Stomach (tissue), 9 donors: ENCODE results near the gene GABRB1. TPM values are rescaled to one million over a fixed set of nuclear protein-coding genes. Genes with fewer than 3 reads are reported as not detected.

Experiments
- DNase-seq, 2 donors: peaks; one replicate each; pipeline versions ENCODE4 v3.0.0 to v3.0.0-alpha.2; 2013 to 2019
- H3K27ac ChIP-seq, 5 donors: fragments of 200-600 bp in 4 of 5; sonication (generic) in 4 of 5; one replicate each; pipeline ENCODE4 v1.5.1; 2013 to 2019; ENCODE audit warnings: mild to moderate bottlenecking in 1 of 5, moderate library complexity in 1 of 5
- H3K27me3 ChIP-seq, 3 donors: fragments of 200-600 bp; sonication (generic); one replicate each; pipeline ENCODE4 v1.5.1; 2017 to 2019; ENCODE audit warnings: mixed run types in 1 of 3
- H3K36me3 ChIP-seq, 4 donors: fragments of 200-600 bp; sonication (generic); 1 replicate in 3 of 4; 2 replicates in 1 of 4; pipeline ENCODE4 v1.5.1; 2016 to 2019
- H3K4me1 ChIP-seq, 4 donors: fragments of 200-600 bp; sonication (generic); one replicate each; pipeline ENCODE4 v1.5.1; 2016 to 2019
- H3K4me3 ChIP-seq, 4 donors: fragments of 200-600 bp; sonication (generic) in 3 of 4; one replicate each; pipeline ENCODE4 v1.5.1; 2016 to 2019; ENCODE audit warnings: mild to moderate bottlenecking in 1 of 4
- H3K9me3 ChIP-seq, 4 donors: fragments of 200-600 bp; sonication (generic); one replicate each; pipeline ENCODE4 v1.5.1; 2016 to 2019
- CTCF ChIP-seq, 7 experiments: fragments of 450-650 bp in 4 of 7; fragments of 200-600 bp in 3 of 7; sonication (generic) in 3 of 7; IDR thresholded peaks; one replicate each; pipeline ENCODE4 v1.5.1; 2016 to 2019; ENCODE audit warnings: antibody characterized with exemption in 7 of 7, control low read depth in 2 of 7, mild to moderate bottlenecking in 1 of 7
- EP300 ChIP-seq: sonication (generic); formaldehyde crosslinking; IDR thresholded peaks from one replicate; pipeline ENCODE4 v1.6.1; 2017; ENCODE audit warnings: antibody characterized with exemption
- POLR2A ChIP-seq, 4 donors: fragments of 450-650 bp; IDR thresholded peaks; one replicate each; pipeline ENCODE4 v1.6.1; 2016; ENCODE audit warnings: antibody characterized with exemption in 4 of 4, control low read depth in 2 of 4, mild to moderate bottlenecking in 1 of 4, moderate library complexity in 1 of 4
- POLR2AphosphoS5 ChIP-seq, 3 donors: sonication (generic); formaldehyde crosslinking; IDR thresholded peaks; one replicate each; pipeline ENCODE4 v1.6.1; 2016; ENCODE audit warnings: antibody characterized with exemption in 3 of 3
- WGBS, 5 donors: extraction: QIAGEN DNeasy Blood & Tissue Kit in 3 of 5; methylation state at CpG; one replicate each; pipeline versions ENCODE4 v1.1.5 to v1.1.7; 2013 to 2018; 5-methylcytosine and 5-hydroxymethylcytosine counted together
- intact Hi-C: fragments of 100-400 bp; cut with DNase I; formaldehyde crosslinking; loops from one replicate; pipeline ENCODE4 v1.15.1; 2023; ENCODE audit warnings: low total_unique reads
- polyA plus RNA-seq, 3 donors: library from polyadenylated mRNA; stranded (reverse); fragments of 200-250 nt; gene quantifications; one replicate each; pipeline ENCODE4 v1.2.3, GENCODE V29; 2013
- total RNA-seq, 5 donors: library from RNA; depleted of rRNA; stranded (reverse); fragments of >200 nt; gene quantifications; one replicate each; pipeline versions ENCODE4 v1.1.0 to v1.2.3, GENCODE V29; 2014 to 2016
- donor health status: healthy with polysubstance abuse.
- donor health status: Bipolar disorder and iron deficiency.
- donor health status: healthy.

The GABRB1 gene
- total and polyA plus RNA-seq, 8 donors, result 2.8 TPM; not detected in 7

DNA sequence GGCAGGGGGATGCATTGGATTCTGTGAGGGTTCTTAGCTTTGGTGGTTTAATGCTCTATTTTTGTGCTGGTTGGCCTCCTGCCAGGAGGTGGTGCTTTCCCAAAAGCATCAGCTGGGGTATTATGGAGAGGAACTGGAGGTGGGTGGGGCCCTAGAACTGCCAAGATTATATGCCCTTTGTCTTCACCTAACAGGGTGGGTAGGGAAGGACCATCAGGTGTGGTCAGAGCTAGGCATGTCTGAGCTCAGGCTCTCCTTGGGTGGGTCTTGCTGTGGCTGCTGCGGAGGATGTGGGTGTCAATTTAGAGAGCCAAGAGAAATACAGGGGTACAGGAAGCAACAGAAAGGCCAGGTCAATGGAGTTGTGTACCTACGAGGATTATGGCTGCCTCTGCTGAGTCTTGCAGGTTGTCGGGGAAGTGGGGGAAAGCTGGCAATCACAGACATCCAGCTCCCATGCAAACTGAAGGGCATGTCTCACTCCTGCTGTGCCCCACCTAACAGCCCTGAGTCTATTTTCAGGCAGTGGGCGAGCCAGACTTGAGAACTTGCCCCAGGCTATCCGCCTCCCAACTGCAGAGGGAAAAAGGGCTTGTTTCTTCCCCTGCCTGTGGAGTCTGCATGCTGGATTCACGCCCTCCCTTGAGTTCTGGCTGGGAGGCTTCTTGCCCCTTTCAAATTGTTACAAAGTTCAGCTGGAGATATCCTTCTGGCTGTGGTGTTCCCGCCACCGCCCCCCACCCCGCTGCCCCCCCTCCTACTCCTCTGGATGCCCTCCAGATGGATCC is 220.2 kb downstream of the GABRB1 start:
- Histone ChIP-seq H3K27me3 (no peaks in the 10 kb centered on the region), H3K27ac (no peak overlapping the region), H3K9me3 (peaks cover 0 to 5% (median 0%) of the 10 kb centered on the region in 4 donors), H3K4me3 (no peak overlapping the region), H3K36me3 (no peaks in the 10 kb centered on the region), H3K4me1 (no peaks in the 10 kb centered on the region)
- intact Hi-C loops, result no loop called here
- TF ChIP-seq POLR2A (IDR thresholded peaks at IDR 0.05) (no peak), CTCF (IDR thresholded peaks at IDR 0.05) (no peak), EP300 (no peak), POLR2AphosphoS5 (IDR thresholded peaks at IDR 0.05) (no peak)
- DNase-seq, result no peak
- 68 to 82% (median 78%) methylated on average over 8 to 9 of the region's 9 CpGs for WGBS, 5 donors

GRCh38 chr4:47263721-47264120 is 232.4 kb downstream of the GABRB1 start:
- Histone ChIP-seq H3K27me3 (no peaks in the 10 kb centered on the region), H3K27ac (no peak overlapping the region), H3K9me3 (no peaks in the 10 kb centered on the region), H3K36me3 (no peaks in the 10 kb centered on the region), H3K4me3 (no peak overlapping the region), H3K4me1 (no peaks in the 10 kb centered on the region)
- no peak for TF ChIP-seq POLR2AphosphoS5 (IDR thresholded peaks at IDR 0.05)
- no peak for TF ChIP-seq POLR2A (IDR thresholded peaks at IDR 0.05)
- TF ChIP-seq EP300, result no peak
- no peak for TF ChIP-seq CTCF (IDR thresholded peaks at IDR 0.05)
- 72 to 81% (median 78%) methylated on average over 3 of the region's 3 CpGs for WGBS, 5 donors
- intact Hi-C loops, result no loop called here
- DNase-seq, result no peak

DNA sequence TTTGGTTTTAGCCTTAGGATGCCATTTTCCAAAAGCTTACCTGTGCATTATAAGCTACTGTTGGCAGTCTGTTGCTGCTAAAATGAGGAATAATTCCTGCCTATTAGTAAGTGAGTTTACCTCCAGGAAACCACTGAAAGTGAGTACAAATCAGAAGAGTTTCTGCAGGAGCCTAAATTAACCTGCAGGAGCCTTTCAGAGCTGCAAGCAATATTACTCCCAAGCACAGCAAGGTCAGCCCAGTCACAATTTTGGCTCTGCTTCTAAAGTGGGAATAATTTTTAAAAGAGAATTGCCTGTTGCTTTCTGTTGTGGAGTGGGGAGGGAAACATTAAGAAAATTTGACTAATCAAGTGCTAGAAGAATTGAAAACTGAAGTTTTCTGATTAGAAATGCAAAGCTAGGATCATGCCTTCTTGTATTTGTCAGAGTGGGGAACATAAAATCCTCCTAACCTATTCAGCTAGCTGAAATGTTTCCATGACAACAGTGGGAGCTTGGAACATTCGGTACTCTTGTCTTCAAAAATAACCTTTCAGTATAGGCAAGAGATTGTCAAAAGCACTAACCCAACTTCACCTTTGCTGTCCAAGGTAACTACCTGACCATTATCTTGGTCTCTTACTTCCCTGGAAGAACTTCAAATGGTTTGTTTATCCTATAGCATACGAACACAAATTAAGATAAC is 239.0 kb downstream of the GABRB1 start:
- H3K4me3 ChIP-seq, result no peak overlapping the region
- no peaks in the 10 kb centered on the region for H3K4me1 ChIP-seq
- H3K27ac ChIP-seq, result no peak overlapping the region
- WGBS, 5 donors, result 11 to 24% (median 19%) methylated on average over 2 of the region's 2 CpGs
- H3K27me3 ChIP-seq, result no peaks in the 10 kb centered on the region
- intact Hi-C loops, result no loop called here
- H3K36me3 ChIP-seq, result no peaks in the 10 kb centered on the region
- no peak for TF ChIP-seq EP300
- TF ChIP-seq POLR2AphosphoS5 (IDR thresholded peaks at IDR 0.05), result no peak
- TF ChIP-seq POLR2A (IDR thresholded peaks at IDR 0.05), result no peak
- no peaks in the 10 kb centered on the region for H3K9me3 ChIP-seq
- peak in 1 of 2 donors; percentile 5 for DNase-seq

GRCh38 chr4:47271291-47271690 is 239.9 kb downstream of the GABRB1 start:
- no peak for TF ChIP-seq EP300
- no peak for TF ChIP-seq POLR2A (IDR thresholded peaks at IDR 0.05)
- TF ChIP-seq CTCF (IDR thresholded peaks at IDR 0.05), result no peak
- TF ChIP-seq POLR2AphosphoS5 (IDR thresholded peaks at IDR 0.05), result no peak
- Histone ChIP-seq H3K27ac (no peak overlapping the region), H3K36me3 (no peaks in the 10 kb centered on the region), H3K9me3 (no peaks in the 10 kb centered on the region), H3K4me1 (no peaks in the 10 kb centered on the region), H3K4me3 (no peak overlapping the region), H3K27me3 (no peaks in the 10 kb centered on the region)
- intact Hi-C loops, result no loop called here
- 52 to 90% (median 79%) methylated on average over 1 of the region's 1 CpG for WGBS, 5 donors
- DNase-seq, result no peak
